Ramos (cell line): ENCODE measurements around the gene FAM200A.
"Not testable (repeated sequence)": the region's sequence is repeated elsewhere in the genome, so short reads cannot be mapped to it uniquely, and the experiment has no call there.

Source experiments
- in situ Hi-C: fragments of 300-500 bp; cut with MboI; formaldehyde crosslinking; loops from one replicate; pipeline ENCODE4 v1.14.3; 2022; ENCODE audit warnings: low sequenced_read_pairs; ENCODE audit not compliant: unreplicated experiment

Gene FAM200A

GRCh38 chr7:99514050-99514449 is 37.9 kb downstream of the FAM200A start:
- in situ Hi-C loops = no loop called here

DNA sequence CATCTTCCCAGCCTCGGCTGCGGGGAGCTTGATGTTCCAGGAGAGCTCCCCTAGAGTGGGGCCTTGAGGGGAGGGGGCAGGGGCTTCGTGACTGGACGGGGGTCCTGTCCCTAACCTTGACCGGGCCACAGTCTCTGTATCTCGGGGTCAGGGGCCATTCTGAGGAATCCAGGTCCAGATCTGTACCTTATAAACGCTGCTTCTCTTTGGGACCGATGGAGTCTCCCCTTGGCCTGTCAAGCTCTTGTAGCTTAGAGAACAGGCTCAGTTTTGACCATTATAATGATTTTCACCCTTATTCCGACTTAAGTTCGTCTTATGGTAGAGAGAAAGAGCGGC is 46.6 kb downstream of the FAM200A start:
- in situ Hi-C loops = no loop called here

- in situ Hi-C loops = no loop called here
Measured at GRCh38 chr7:99504603-99505323, 47.2 kb downstream of the FAM200A start, which contains the start of gene ZKSCAN5. TSS of gene ZKSCAN5 (plus strand) at chr7:99504662. CDS start at chr7:99506045, 1,383 bp downstream.

GRCh38 chr7:99504281-99504602 is 47.7 kb downstream of the FAM200A start:
- in situ Hi-C loops = no loop called here

DNA sequence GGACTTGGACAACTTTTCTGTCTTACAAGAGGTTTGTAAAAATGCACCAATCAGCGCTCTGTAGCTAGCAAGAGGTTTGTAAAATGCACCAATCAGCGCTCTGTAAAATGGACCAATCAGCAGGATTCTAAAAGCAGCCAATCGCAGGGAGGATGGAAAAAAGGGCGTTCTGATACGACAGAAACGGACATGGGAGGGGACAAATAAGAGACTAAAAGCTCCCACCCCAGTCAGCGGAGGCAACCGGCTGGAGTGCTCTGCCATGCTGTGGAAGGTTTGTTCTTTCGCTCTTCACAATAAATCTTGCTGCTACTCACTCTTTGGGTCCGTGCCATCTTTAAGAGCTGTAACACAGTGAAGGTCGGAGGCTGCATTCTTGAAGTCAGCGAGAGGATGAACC is 50.7 kb downstream of the FAM200A start:
- in situ Hi-C loops = not testable (repeated sequence)

DNA sequence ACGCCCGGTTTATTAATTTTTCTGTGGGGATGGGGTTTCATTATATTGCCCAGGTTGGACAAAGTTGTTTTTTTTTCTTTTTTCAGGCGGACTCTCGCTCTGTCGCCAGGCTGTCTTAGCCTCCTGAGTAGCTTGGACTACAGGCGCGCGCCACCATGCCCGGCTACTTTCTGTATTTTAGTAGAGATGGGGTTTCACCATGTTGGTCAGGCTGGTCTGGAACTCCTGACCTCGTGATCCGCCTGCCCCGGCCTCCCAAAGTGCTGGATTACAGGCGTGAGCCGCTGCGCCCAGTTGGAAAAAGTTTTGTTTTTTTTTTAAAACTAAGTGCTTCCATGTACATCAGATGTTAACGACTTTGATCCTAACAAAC is 51.3 kb downstream of the FAM200A start:
- in situ Hi-C loops = no loop called here

DNA sequence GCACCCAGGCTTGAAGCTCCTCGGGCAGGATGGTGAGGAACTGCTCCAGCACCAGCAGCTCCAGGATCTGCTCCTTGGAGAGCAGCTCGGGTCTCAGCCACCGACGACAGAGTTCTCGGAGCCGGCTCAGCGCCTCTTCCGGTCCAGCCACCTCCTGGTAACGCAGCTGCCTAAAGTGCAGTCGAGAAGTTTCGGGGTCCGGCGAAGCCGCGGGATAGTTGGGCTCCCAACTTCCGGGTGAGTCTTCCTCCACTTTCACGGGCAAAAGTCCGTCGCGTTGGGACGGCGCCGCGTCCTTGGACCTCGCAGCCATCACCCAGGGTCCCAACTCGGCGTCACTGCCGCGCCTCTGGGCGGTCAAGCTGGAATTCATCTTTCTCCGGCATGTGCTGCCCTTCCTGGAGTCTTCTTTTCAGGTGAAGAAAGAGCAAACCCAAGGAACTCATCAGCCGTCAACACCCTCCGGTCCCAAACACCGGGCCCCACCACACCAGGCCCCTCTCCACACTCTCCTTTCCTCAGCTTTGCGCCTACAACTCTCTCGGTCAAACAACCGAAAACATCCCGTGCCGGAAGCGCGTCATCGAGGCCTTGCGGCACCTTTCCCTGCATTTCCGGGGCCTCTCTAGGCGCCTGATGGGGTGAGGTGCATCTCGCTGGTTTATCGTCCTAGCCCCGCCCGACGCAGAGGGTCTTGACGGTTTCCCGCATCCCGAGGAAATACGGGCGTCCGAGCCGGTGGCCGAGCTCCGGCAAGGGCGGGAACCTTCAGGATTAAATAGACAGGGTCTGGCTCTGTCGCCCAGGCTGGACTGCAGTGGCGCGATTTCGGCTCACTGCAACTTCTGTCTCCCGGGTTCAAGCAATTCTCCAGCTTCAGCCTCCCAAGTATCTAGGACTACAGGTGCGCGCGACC is 51.9 kb downstream of the FAM200A start, which contains the start of gene ZNF394:
Gene ZNF394 (minus strand): TSS at position 561 of the 916 bp plus-strand sequence. CDS start 188 bp downstream, at position 373.
- in situ Hi-C loops = no loop called here

DNA sequence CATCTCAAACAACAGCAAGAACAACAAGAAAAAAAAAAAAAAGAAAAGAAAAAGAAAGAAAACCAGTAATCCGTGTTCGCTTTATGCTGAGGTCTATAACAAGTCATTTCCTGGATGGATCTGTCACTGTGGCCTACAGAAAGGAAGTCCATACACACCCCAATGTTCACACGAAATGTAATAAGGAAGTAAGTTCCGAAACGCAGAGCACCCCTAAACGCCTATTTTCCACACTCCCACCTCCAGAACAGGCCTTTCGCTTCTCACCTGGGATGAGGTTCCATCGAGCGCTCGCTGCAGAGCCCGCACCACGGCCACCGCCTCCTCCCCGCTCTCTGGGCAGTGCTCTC is 52.6 kb downstream of the FAM200A start:
- in situ Hi-C loops = no loop called here

- in situ Hi-C loops = no loop called here
Measured at GRCh38 chr7:99498546-99498944, 53.4 kb downstream of the FAM200A start.

DNA sequence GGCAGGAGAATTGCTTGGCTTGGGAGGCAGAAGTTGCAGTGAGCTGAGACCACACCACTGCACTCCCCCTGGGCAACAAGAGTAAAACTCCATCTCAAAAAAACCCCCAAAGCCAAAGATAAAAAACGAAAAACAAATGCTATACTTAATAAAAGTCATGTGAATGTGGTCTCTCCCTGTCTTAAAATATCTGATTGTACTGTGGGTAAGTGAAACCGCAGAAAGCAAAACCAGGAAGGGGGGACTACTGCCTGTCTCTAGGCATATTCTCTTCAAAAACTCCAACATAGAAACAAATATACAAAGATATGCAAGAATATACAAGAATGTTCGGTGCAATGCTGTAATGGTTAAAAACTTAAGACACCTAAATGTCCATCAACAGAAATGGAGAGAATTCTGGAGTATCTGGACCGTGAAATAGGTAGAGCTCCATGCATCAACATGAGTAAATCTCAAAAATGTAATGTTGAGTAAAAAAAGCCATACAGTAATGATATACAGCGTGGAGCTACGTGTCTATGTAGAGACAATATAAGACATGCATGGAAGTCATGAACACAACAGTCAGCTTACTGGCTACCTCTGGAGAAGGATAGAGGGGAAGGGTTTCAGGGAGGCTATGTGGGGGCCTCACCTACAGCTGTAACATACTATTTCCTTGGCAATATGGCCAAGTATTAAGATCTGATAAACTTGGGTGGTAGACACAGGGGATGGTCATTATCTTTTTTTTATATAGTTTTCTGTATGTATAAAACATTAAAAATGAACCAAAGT is 54.0 kb downstream of the FAM200A start:
- in situ Hi-C loops = no loop called here
